Measurements from ENCODE around the gene EAF1.

Gene EAF1

GRCh38 chr3:15450438-15451215 is 23.2 kb downstream of the EAF1 start:
- no peaks in the 10 kb centered on the region for H3K79me2 ChIP-seq (ENCODE audit: insufficient read depth, low read length)
- H3K4me2 ChIP-seq (ENCODE audit: low read depth, low read length, poor library complexity, severe bottlenecking) = no peak overlapping the region
- no peaks in the 10 kb centered on the region for H4K20me1 ChIP-seq (ENCODE audit: low read depth, low read length)
- no peaks in the 10 kb centered on the region for H3K9me3 ChIP-seq (ENCODE audit: insufficient read depth, low read length)
- TF ChIP-seq, protein P1, sequence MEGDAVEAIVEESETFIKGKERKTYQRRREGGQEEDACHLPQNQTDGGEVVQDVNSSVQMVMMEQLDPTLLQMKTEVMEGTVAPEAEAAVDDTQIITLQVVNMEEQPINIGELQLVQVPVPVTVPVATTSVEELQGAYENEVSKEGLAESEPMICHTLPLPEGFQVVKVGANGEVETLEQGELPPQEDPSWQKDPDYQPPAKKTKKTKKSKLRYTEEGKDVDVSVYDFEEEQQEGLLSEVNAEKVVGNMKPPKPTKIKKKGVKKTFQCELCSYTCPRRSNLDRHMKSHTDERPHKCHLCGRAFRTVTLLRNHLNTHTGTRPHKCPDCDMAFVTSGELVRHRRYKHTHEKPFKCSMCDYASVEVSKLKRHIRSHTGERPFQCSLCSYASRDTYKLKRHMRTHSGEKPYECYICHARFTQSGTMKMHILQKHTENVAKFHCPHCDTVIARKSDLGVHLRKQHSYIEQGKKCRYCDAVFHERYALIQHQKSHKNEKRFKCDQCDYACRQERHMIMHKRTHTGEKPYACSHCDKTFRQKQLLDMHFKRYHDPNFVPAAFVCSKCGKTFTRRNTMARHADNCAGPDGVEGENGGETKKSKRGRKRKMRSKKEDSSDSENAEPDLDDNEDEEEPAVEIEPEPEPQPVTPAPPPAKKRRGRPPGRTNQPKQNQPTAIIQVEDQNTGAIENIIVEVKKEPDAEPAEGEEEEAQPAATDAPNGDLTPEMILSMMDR (IDR thresholded peaks at IDR 0.05; ENCODE audit: insufficient read depth, low read length, poor library complexity, severe bottlenecking) = no peak
- TF ChIP-seq EZH2phosphoT487 (conservative IDR thresholded peaks at IDR 0.05; ENCODE audit: low read length) = no peak
- H3F3A ChIP-seq (ENCODE audit: insufficient read depth) = no peaks in the 10 kb centered on the region
- H3K9ac ChIP-seq (ENCODE audit: low read length) = no peak overlapping the region
- H2AFZ ChIP-seq (ENCODE audit: low read depth, low read length, severe bottlenecking) = no peak overlapping the region
- H3K27me3 ChIP-seq (ENCODE audit: low read length) = no peaks in the 10 kb centered on the region
- no peak overlapping the region for H3K27ac ChIP-seq (ENCODE audit: low read depth, low read length)
- H3K4me3 ChIP-seq (ENCODE audit: insufficient read depth, low read length, poor library complexity, severe bottlenecking) = no peak overlapping the region
- no peaks in the 10 kb centered on the region for H3K36me3 ChIP-seq (ENCODE audit: low read length)
- H3K9me2 ChIP-seq (replicated peaks; ENCODE audit: insufficient read depth, low read length) = no peaks in the 10 kb centered on the region

DNA sequence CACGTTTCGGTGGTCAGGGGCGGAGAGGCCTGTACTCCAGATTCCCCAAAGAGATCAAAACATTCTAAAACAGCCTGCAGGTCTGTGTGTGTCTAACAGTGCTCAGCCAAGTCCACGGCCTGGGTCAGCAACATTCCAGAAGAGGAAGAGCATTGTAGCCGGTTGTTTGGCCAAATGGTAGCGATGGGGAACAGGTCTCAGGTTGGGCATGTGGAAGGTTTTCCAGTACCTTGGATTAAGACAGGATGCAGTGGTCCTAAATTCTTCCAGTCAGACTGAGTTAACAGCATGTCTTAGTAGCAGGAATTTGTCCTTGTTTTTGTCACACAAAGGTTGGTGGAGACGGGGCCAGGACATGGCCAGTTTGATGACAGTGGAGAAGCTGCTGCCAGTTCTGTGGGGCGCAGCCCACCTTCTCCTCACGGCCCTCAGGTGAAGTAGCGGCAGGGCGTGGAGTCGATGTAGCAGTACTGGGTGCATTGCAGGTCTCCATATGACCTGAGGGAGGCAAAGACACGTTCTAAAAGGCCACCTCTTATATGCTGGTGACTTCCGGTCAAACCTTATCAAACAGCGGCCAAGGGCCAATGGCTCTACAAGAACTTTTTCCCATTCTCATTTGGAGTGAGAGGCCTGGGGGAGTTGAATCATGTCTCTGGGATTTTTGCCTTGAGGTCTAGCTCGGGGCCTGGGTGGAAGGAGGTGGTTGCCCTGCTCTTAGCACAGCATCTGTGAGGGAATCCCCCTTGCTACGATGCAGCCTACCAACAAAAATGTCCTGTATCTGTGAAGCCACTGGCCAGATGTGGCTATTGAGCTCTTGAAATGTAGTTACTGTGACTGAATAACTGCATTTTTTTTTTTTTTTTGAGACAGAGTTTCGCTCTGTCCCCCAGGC is 24.1 kb downstream of the EAF1 start:
- Histone ChIP-seq H3K36me3 (ENCODE audit: low read length) (no peaks in the 10 kb centered on the region), H3K4me3 (ENCODE audit: insufficient read depth, low read length, poor library complexity, severe bottlenecking) (no peak overlapping the region), H3K9me3 (ENCODE audit: insufficient read depth, low read length) (no peaks in the 10 kb centered on the region), H2AFZ (ENCODE audit: low read depth, low read length, severe bottlenecking) (no peak overlapping the region), H3K9me2 (replicated peaks; ENCODE audit: insufficient read depth, low read length) (no peaks in the 10 kb centered on the region), H3K27ac (ENCODE audit: low read depth, low read length) (no peak overlapping the region), H3K79me2 (ENCODE audit: insufficient read depth, low read length) (no peaks in the 10 kb centered on the region), H3K27me3 (ENCODE audit: low read length) (no peaks in the 10 kb centered on the region), H3K9ac (ENCODE audit: low read length) (no peak overlapping the region), H4K20me1 (ENCODE audit: low read depth, low read length) (no peaks in the 10 kb centered on the region), H3F3A (ENCODE audit: insufficient read depth) (no peaks in the 10 kb centered on the region), H3K4me2 (ENCODE audit: low read depth, low read length, poor library complexity, severe bottlenecking) (no peak overlapping the region)
- TF ChIP-seq EZH2phosphoT487 (conservative IDR thresholded peaks at IDR 0.05; ENCODE audit: low read length) = no peak
- TF ChIP-seq, protein P1 (IDR thresholded peaks at IDR 0.05; ENCODE audit: insufficient read depth, low read length, poor library complexity, severe bottlenecking) = no peak

DNA sequence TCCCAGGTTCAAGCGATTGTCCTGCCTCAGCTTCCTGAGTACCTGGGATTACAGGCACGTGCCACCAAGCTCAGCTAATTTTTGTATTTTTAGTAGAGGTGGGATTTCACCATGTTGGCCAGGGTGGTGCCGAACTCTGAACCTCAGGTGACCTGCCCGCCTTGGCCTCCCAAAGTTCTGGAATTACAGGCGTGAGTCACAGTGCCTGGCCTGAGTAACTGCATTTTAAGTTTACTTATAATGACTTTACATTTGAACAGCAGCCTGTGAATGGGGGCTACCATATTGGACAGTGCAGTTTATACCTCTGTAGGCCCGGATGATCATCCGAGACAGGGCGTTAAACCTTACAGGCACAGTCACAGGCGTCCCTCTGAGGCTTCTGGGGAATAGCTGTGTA is 24.8 kb downstream of the EAF1 start:
- H3F3A ChIP-seq (ENCODE audit: insufficient read depth) = no peaks in the 10 kb centered on the region
- no peaks in the 10 kb centered on the region for H3K36me3 ChIP-seq (ENCODE audit: low read length)
- no peak overlapping the region for H3K9ac ChIP-seq (ENCODE audit: low read length)
- H3K4me3 ChIP-seq (ENCODE audit: insufficient read depth, low read length, poor library complexity, severe bottlenecking) = no peak overlapping the region
- H3K27ac ChIP-seq (ENCODE audit: low read depth, low read length) = no peak overlapping the region
- H3K4me2 ChIP-seq (ENCODE audit: low read depth, low read length, poor library complexity, severe bottlenecking) = no peak overlapping the region
- no peaks in the 10 kb centered on the region for H3K27me3 ChIP-seq (ENCODE audit: low read length)
- H3K9me3 ChIP-seq (ENCODE audit: insufficient read depth, low read length) = no peaks in the 10 kb centered on the region
- H2AFZ ChIP-seq (ENCODE audit: low read depth, low read length, severe bottlenecking) = no peak overlapping the region
- H3K9me2 ChIP-seq (replicated peaks; ENCODE audit: insufficient read depth, low read length) = no peaks in the 10 kb centered on the region
- no peaks in the 10 kb centered on the region for H4K20me1 ChIP-seq (ENCODE audit: low read depth, low read length)
- H3K79me2 ChIP-seq (ENCODE audit: insufficient read depth, low read length) = no peaks in the 10 kb centered on the region
- no peak for TF ChIP-seq EZH2phosphoT487 (conservative IDR thresholded peaks at IDR 0.05; ENCODE audit: low read length)
- TF ChIP-seq, protein P1 (IDR thresholded peaks at IDR 0.05; ENCODE audit: insufficient read depth, low read length, poor library complexity, severe bottlenecking) = no peak

All from SU-DHL-6 (cell line).